Thymus (tissue), 11 donors: ENCODE results near the gene TCEANC. TPM values are rescaled to one million over a fixed set of nuclear protein-coding genes. Genes with fewer than 3 reads are reported as not detected.

Experiments used
- DNase-seq, 9 donors: peaks; one replicate each; pipeline ENCODE4 v3.0.0-alpha.2; 2013; ENCODE audit warnings: low spot score in 9 of 9, low read depth in 6 of 9, missing footprints in 1 of 9
- H3K27ac ChIP-seq, 2 donors: one replicate each; pipeline ENCODE4 v1.5.1; 2013; ENCODE audit warnings: control low read depth in 1 of 2, low read depth in 1 of 2, low read length in 1 of 2, mild to moderate bottlenecking in 1 of 2, moderate library complexity in 1 of 2
- H3K27me3 ChIP-seq, 2 donors: one replicate each; pipeline ENCODE4 v1.5.1; 2013; ENCODE audit warnings: low read length in 1 of 2; ENCODE audit not compliant: control insufficient read depth in 2 of 2, insufficient read depth in 1 of 2
- H3K36me3 ChIP-seq, 2 donors: one replicate each; pipeline ENCODE4 v1.5.1; 2013; ENCODE audit warnings: low read length in 1 of 2, mild to moderate bottlenecking in 1 of 2, moderate library complexity in 1 of 2; ENCODE audit not compliant: control insufficient read depth in 2 of 2, insufficient read depth in 2 of 2
- H3K4me1 ChIP-seq, 2 donors: one replicate each; pipeline ENCODE4 v1.5.1; 2013; ENCODE audit warnings: low read length in 2 of 2; ENCODE audit not compliant: control insufficient read depth in 2 of 2, insufficient read depth in 2 of 2
- H3K4me3 ChIP-seq, 2 donors: one replicate each; pipeline ENCODE4 v1.5.1; 2013; ENCODE audit warnings: low read length in 2 of 2, control low read depth in 1 of 2, mild to moderate bottlenecking in 1 of 2
- H3K9me3 ChIP-seq, 2 donors: one replicate each; pipeline ENCODE4 v1.5.1; 2013; ENCODE audit warnings: low read length in 1 of 2, mild to moderate bottlenecking in 1 of 2; ENCODE audit not compliant: control insufficient read depth in 2 of 2, insufficient read depth in 1 of 2
- WGBS: extraction: QIAGEN DNeasy Blood & Tissue Kit; methylation state at CpG from one replicate; pipeline ENCODE4 v1.1.7; 2013; 5-methylcytosine and 5-hydroxymethylcytosine counted together
- polyA plus RNA-seq: library from polyadenylated mRNA; stranded (reverse); fragments of 200-250 nt; gene quantifications from one replicate; pipeline ENCODE4 v1.2.3, GENCODE V29; 2013
- total RNA-seq: library from RNA; stranded (reverse); fragments of 120-200 nt; gene quantifications from one replicate; pipeline ENCODE4 v1.2.4, GENCODE V29; 2013
- donor health status: healthy.

The TCEANC gene
- total and polyA plus RNA-seq, 2 donors = 6.9 to 9.2 TPM

DNA sequence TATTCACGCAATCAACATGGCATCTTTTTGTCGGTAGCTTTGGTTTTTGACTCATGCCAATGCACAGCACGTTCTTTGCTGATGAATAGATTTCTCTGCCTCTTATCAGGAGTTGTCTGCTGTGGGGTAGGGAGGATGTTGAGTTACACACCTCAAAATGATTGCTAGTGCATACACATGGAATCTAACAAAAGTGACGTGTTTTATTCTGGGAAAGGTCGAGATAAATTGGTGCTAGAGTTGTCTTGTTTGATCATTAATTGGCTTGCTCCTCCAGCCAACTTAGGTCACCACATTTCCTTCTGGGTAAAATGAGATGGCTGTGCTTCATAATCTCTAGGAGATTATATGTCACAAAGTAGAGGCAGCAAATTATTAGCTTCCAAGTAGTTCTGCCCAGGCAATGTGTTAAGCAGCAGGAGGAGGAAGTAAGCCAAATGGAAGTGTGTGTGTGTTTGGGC, 39.9 kb downstream of the TCEANC start:
- Histone ChIP-seq H3K4me3 (no peak overlapping the region), H3K9me3 (no peaks in the 10 kb centered on the region), H3K27ac (no peak overlapping the region), H3K36me3 (no peaks in the 10 kb centered on the region), H3K27me3 (peaks cover 0 to 27% of the 10 kb centered on the region in 2 donors), H3K4me1 (peaks cover 0 to 9% of the 10 kb centered on the region in 2 donors)
- no peak for DNase-seq
- 93% methylated on average over 5 of the region's 5 CpGs for WGBS

DNA sequence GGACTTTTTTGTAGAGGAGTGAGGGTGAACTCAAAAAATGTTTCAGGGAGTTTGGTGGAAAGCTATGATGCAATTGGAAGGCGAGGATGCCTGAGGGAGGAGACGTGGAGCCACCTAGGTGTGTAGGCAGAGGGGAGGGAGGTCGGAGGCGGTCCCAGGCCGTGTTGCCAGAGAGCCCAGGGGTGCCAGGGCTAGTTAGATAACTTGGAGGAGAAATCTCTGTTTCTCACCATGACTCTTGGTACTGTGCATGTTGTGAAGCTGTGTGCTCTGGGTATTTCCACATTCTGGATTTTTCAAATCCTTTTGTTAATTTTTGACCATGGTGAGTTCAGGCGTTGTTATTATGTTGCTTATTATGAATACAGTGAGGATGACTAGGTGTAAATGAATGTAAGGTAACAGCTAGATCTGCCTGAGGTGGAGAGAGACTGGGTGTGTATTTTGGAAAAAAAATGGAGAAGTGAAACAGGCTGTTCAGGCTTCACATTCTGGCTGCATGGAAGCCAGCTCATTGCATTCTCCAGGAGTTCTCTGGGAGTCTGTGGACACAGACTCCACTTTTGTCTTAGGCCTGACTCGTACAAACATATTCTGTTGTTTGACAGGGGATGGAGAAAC, 40.5 kb downstream of the TCEANC start:
- no peak overlapping the region for H3K27ac ChIP-seq
- no peak for DNase-seq

DNA sequence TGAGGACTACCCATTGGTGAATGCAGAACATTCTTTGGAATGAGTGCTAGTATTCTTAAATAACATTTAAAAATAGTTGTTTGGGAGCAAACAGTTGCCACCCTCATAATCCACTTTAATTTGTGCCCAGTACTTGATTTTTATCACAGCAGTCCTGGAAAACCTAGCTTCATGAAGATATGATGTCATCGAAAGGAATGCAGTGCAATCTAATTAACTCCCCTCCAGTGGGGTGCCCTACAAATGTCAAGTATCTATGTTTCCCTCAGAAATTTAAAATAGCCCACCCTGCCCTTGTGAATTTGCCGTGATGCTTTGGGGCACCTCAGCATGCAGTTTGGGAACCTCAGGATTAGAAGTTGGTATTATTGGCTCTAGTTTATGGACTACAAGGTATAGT, 41.4 kb downstream of the TCEANC start:
- peaks cover 0 to 7% of the 10 kb centered on the region in 2 donors for H3K4me1 ChIP-seq
- H3K27ac ChIP-seq = no peak overlapping the region

More for the DNA sequence above, 40.5 kb downstream of the TCEANC start:
- WGBS = 91% methylated on average over 7 of the region's 7 CpGs
- Histone ChIP-seq H3K27me3 (peaks cover 0 to 27% of the 10 kb centered on the region in 2 donors), H3K9me3 (no peaks in the 10 kb centered on the region), H3K4me1 (peaks cover 0 to 7% of the 10 kb centered on the region in 2 donors), H3K4me3 (no peak overlapping the region), H3K36me3 (no peaks in the 10 kb centered on the region)

DNA sequence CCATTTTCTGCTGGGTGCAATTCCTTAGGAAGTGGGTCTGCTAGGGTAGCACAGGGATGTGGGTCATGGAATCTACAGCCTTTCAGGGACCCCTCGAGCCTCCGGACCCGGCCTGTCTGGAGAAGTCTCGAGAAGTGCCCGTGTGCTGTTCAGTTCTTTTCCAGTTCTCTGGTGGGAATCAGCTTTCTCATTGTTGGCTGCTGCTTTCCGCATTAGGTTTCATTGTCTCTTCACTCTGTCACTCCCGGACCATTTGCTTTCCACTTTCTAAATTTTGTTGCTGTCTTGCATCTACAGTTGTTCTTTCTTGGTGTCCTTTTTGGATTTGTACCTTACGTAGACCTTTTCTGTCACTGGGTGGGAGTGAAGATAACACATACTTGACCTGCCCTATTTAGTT, 42.0 kb downstream of the TCEANC start:
- Histone ChIP-seq H3K9me3 (no peaks in the 10 kb centered on the region), H3K27me3 (peaks cover 0 to 15% of the 10 kb centered on the region in 2 donors), H3K27ac (no peak overlapping the region), H3K4me3 (no peak overlapping the region), H3K36me3 (no peaks in the 10 kb centered on the region), H3K4me1 (peaks cover 0 to 7% of the 10 kb centered on the region in 2 donors)
- WGBS = 95% methylated on average over 8 of the region's 8 CpGs
- no peak for DNase-seq

More for the DNA sequence above, 41.4 kb downstream of the TCEANC start:
- no peak for DNase-seq
- Histone ChIP-seq H3K36me3 (no peaks in the 10 kb centered on the region), H3K4me3 (no peak overlapping the region), H3K9me3 (no peaks in the 10 kb centered on the region), H3K27me3 (peaks cover 0 to 20% of the 10 kb centered on the region in 2 donors)
- WGBS = 97% methylated on average over 2 of the region's 2 CpGs

DNA sequence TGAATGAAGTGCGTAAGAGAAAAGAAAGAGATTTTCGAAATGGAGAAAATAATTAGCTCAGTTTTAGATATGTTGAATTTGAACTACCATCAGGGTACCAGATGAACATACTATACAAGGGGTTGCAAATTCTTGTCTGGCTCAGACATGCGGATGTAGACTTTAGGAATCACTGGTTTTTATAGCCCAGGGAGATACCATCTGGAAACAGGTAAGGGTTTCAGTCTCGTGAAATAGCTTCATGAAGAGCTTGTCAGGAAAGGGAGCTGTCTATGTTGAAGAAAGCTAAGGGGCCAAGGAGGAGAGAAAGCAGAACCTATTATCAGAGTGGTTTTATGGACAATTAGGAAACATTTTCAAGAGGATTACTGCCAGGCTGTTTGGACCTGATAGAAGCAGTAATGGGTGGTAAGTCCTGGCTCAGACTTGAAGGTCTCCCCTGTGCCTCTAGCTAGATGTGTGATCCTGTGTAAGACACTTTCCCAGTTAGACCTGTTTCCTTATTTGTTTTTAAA, 42.7 kb downstream of the TCEANC start:
- Histone ChIP-seq H3K9me3 (no peaks in the 10 kb centered on the region), H3K27ac (no peak overlapping the region), H3K27me3 (peaks cover 0 to 13% of the 10 kb centered on the region in 2 donors), H3K4me1 (peaks cover 0 to 4% of the 10 kb centered on the region in 2 donors), H3K4me3 (no peak overlapping the region), H3K36me3 (no peaks in the 10 kb centered on the region)
- WGBS = 98% methylated on average over 4 of the region's 4 CpGs
- no peak for DNase-seq

DNA sequence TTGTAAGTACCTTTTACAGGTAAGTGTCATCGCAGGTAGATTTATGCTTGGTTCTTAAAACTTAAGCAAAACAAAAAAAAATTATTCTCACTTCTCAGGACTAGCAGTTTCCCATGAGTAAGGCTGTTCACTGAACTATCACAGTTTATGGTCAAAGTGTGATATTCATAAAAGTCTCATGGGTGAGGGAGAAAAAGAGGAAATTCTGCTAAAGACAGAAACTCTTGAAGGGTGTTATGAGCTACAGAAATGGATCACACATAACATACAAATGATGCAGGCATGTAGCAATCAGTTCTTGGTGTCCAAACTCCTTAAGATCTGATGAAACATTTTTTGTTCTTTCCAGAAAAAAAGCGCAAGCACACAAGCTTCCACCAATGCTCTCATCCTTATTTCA, 44.5 kb downstream of the TCEANC start:
- 92% methylated on average over 2 of the region's 2 CpGs for WGBS
- no peak overlapping the region for H3K27ac ChIP-seq

DNA sequence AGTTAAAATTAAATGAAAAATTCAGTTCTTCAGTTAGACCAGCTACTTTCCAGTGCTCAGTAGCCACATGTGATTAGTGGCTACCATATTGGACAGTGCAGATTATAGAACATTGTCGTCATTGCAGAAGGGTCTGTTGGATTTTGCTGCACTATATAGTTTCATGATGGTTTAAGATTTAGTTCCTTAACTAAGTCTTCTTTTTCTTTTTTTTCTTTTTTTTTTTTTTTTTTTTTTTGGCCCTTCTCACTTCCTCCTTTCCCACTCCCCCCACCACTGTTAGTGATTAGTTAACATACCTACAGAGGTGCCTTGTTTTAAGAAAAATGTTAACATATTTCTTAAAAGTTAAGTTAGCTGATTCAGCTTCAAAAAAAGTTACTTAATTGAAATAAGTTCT, 45.0 kb downstream of the TCEANC start:
- DNase-seq = no peak
- H3K27me3 ChIP-seq = peaks cover 0 to 10% of the 10 kb centered on the region in 2 donors
- 76% methylated on average over 1 of the region's 1 CpG for WGBS
- no peak overlapping the region for H3K27ac ChIP-seq
- no peaks in the 10 kb centered on the region for H3K9me3 ChIP-seq
- H3K36me3 ChIP-seq = no peaks in the 10 kb centered on the region
- H3K4me1 ChIP-seq = peaks cover 0 to 3% of the 10 kb centered on the region in 2 donors
- no peak overlapping the region for H3K4me3 ChIP-seq

More for the DNA sequence above, 44.5 kb downstream of the TCEANC start:
- peaks cover 0 to 10% of the 10 kb centered on the region in 2 donors for H3K27me3 ChIP-seq
- H3K9me3 ChIP-seq = no peaks in the 10 kb centered on the region
- peaks cover 0 to 3% of the 10 kb centered on the region in 2 donors for H3K4me1 ChIP-seq
- no peak overlapping the region for H3K4me3 ChIP-seq
- no peak for DNase-seq
- no peaks in the 10 kb centered on the region for H3K36me3 ChIP-seq

DNA sequence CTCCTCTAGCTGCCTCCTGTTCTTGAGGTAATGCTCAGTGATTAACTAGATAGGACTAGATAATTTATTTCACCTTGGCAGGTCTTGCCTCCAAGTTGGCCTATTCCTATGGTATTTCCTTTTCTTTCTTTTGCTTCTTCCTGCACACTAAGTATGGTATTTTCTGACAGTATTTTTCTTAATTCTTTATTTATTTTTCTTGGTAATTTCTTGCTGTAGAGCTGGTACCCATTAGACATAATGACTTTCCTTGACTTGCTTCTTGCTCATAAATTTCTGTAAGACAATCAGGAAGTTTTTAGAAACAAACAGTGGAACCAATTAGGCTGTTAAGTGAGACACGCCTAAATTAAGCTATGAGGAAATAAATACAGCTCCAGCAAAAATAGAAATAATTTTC, 45.5 kb downstream of the TCEANC start:
- no peak overlapping the region for H3K27ac ChIP-seq
- 91% methylated on average over 1 of the region's 1 CpG for WGBS
- no peaks in the 10 kb centered on the region for H3K36me3 ChIP-seq
- no peaks in the 10 kb centered on the region for H3K9me3 ChIP-seq
- peaks cover 0 to 7% of the 10 kb centered on the region in 2 donors for H3K27me3 ChIP-seq
- peaks cover 0 to 3% of the 10 kb centered on the region in 2 donors for H3K4me1 ChIP-seq
- no peak overlapping the region for H3K4me3 ChIP-seq
- no peak for DNase-seq

DNA sequence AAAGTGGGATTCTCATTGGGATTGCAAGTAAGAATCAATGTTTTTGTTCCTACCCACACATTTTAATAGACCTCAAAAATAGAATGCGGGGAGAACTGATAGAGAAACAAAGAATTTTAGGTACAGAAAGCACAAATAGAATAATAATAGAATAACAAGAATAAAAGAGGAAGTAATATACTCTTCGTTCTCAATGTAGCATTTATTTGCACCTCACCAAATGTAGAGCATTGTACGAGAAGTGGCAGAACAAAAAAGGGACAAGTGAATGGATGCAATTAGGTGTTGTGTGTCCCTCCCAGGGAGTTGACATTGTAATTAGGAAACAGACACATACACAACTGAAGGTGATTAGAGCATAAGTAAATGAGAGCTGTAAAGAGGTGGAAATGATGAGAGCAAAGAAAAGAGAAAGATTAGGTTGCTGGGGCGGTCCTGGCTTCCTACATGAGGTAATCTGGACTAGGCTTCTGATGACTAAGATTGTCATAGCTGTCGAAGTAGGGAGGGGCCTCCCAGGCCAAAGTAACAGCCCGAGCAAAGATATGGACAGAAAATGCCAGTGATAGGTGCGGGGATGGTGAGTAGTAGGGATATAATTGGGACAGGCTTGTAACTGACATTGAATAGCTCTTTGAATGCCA, 46.4 kb downstream of the TCEANC start:
- Histone ChIP-seq H3K4me1 (peaks cover 0 to 3% of the 10 kb centered on the region in 2 donors), H3K36me3 (no peaks in the 10 kb centered on the region), H3K27ac (no peak overlapping the region), H3K4me3 (no peak overlapping the region), H3K27me3 (peaks cover 0 to 7% of the 10 kb centered on the region in 2 donors), H3K9me3 (no peaks in the 10 kb centered on the region)
- no peak for DNase-seq
- 96% methylated on average over 7 of the region's 7 CpGs for WGBS
